OCI-LY7 (cell line): Measurements from ENCODE around the gene HYCC2. TPM values are rescaled to one million over a fixed set of nuclear protein-coding genes. Genes with fewer than 3 reads are reported as not detected.

Experiments used
- BruUV-seq: library from RNA; stranded (reverse); fragments of 400-500 nt; replicated peaks from 2 replicates; lab custom pipeline; 2021; lab: Mats Ljungman, UMichigan
- CTCF ChIA-PET: fragments of 300-600 bp; sonication (Branson Sonifier 250); formaldehyde crosslinking; loops from one replicate; lab custom pipeline; 2022; ENCODE audit warnings: antibody characterized with exemption; ENCODE audit not compliant: unreplicated experiment; lab: Charles Lee
- POLR2A ChIA-PET: fragments of 300-600 bp; sonication (Branson Sonifier 250); formaldehyde crosslinking; loops from one replicate; lab custom pipeline; 2022; ENCODE audit warnings: antibody characterized with exemption; lab: Charles Lee
- DNase-seq: peaks from one replicate; pipeline ENCODE4 v3.0.0-alpha.2; 2015; ENCODE audit warnings: low spot score
- H2AFZ ChIP-seq: fragments of 200-600 bp; sonication (generic), shearing (Covaris generic); 2 replicates; pipeline ENCODE4 v1.6.1; 2014; ENCODE audit warnings: mild to moderate bottlenecking, antibody characterized with exemption, low read length, moderate library complexity
- H3K27ac ChIP-seq: fragments of 200-600 bp; sonication (generic); 2 replicates; pipeline ENCODE4 v1.5.1; 2014; ENCODE audit warnings: mixed run types, low read depth, mild to moderate bottlenecking, moderate library complexity, low read length, inconsistent platforms; ENCODE audit not compliant: poor library complexity, severe bottlenecking
- H3K36me3 ChIP-seq: fragments of 200-600 bp; sonication (generic); 2 replicates; pipeline ENCODE4 v1.6.1; 2014; ENCODE audit warnings: mild to moderate bottlenecking, antibody characterized with exemption, low read length, moderate library complexity, mixed read lengths; ENCODE audit not compliant: insufficient read depth
- H3K4me1 ChIP-seq: fragments of 200-600 bp; sonication (generic); 2 replicates; pipeline ENCODE4 v1.5.1; 2014; ENCODE audit warnings: mild to moderate bottlenecking, low read length; ENCODE audit not compliant: insufficient read depth, poor library complexity, severe bottlenecking
- H3K4me2 ChIP-seq: fragments of 200-600 bp; sonication (generic); 2 replicates; pipeline ENCODE4 v1.6.1; 2014; ENCODE audit warnings: mild to moderate bottlenecking, low read length
- H3K4me3 ChIP-seq: fragments of 200-600 bp; sonication (generic); 2 replicates; pipeline ENCODE4 v1.5.1; 2014; ENCODE audit warnings: mild to moderate bottlenecking, low read depth, low read length; ENCODE audit not compliant: poor library complexity, severe bottlenecking
- H3K79me2 ChIP-seq: fragments of 200-600 bp; sonication (generic); 2 replicates; pipeline ENCODE4 v1.6.1; 2016; ENCODE audit warnings: low read depth, mild to moderate bottlenecking, low read length, moderate library complexity, mixed read lengths; ENCODE audit not compliant: insufficient read depth
- H3K9me2 ChIP-seq: fragments of 200-600 bp; sonication (generic); 2 replicates; pipeline ENCODE4 v1.6.1; 2016; ENCODE audit warnings: mild to moderate bottlenecking, low read length, mixed read lengths; ENCODE audit not compliant: insufficient read depth
- H3K9me3 ChIP-seq: fragments of 200-600 bp; sonication (generic); 2 replicates; pipeline ENCODE4 v1.6.1; 2014; ENCODE audit warnings: mild to moderate bottlenecking, mixed run types, low read length, mixed read lengths
- H4K20me1 ChIP-seq: fragments of 200-600 bp; sonication (generic); 2 replicates; pipeline ENCODE4 v1.6.1; 2014; ENCODE audit warnings: mild to moderate bottlenecking, antibody characterized with exemption, low read length, moderate library complexity, mixed read lengths; ENCODE audit not compliant: insufficient read depth
- CTCF ChIP-seq: fragments of 200-600 bp; sonication (generic); conservative IDR thresholded peaks from 2 replicates; pipeline ENCODE4 v1.5.1; 2014; ENCODE audit warnings: mild to moderate bottlenecking, antibody characterized with exemption, low read length, moderate library complexity, mixed read lengths
- EZH2phosphoT487 ChIP-seq: fragments of 200-600 bp; sonication (generic); IDR thresholded peaks from 2 replicates; pipeline ENCODE4 v1.6.1; 2018; ENCODE audit warnings: low read depth, borderline replicate concordance, mild to moderate bottlenecking, mixed run types, antibody characterized with exemption, low read length, moderate library complexity, mixed read lengths
- intact Hi-C: fragments of 100-400 bp; cut with micrococcal nuclease; formaldehyde crosslinking; loops from one replicate; pipeline ENCODE4 v1.10.0; 2022; ENCODE audit not compliant: unreplicated experiment
- total RNA-seq, 2 experiments: library from RNA; depleted of rRNA in 1 of 2; stranded (reverse); fragments of >200 nt in 1 of 2; shearing (Covaris generic) in 1 of 2; gene quantifications; 2 replicates each; pipeline ENCODE4 v1.2.3, GENCODE V29; 2014 to 2022

The HYCC2 gene
- total RNA-seq, 2 experiments from 2014 or later, result 8.6 to 22.0 TPM

GRCh38 chr2:201110615-201111014, 39.1 kb upstream of the HYCC2 start:
- intact Hi-C loops, result no loop called here
- no peak for TF ChIP-seq CTCF
- TF ChIP-seq EZH2phosphoT487, result no peak
- Histone ChIP-seq H3K4me3 (no peak overlapping the region), H3K9me2 (no peaks in the 10 kb centered on the region), H3K4me1 (no peaks in the 10 kb centered on the region), H3K9me3 (peaks cover 7% of the 10 kb centered on the region; the same call in 1 of the 2 replicates), H2AFZ (no peak overlapping the region), H3K27ac (no peak overlapping the region), H4K20me1 (no peaks in the 10 kb centered on the region), H3K79me2 (no peaks in the 10 kb centered on the region), H3K36me3 (no peaks in the 10 kb centered on the region; the same call in 1 of the 2 replicates), H3K4me2 (no peak overlapping the region)
- BruUV-seq, result no TSS peak
- ChIA-PET POLR2A (interaction anchor here (0.7 kb wide), 1 partner anchor 65 kb away, joined by 3 read pairs; no protein-coding TSS in a partner anchor), CTCF (no interaction called here)
- no peak for DNase-seq

- Histone ChIP-seq H3K27ac (no peak overlapping the region), H4K20me1 (no peaks in the 10 kb centered on the region), H3K9me3 (no peaks in the 10 kb centered on the region), H3K4me2 (no peak overlapping the region), H3K9me2 (no peaks in the 10 kb centered on the region), H2AFZ (no peak overlapping the region), H3K4me3 (no peak overlapping the region), H3K36me3 (no peaks in the 10 kb centered on the region), H3K79me2 (no peaks in the 10 kb centered on the region), H3K4me1 (peaks cover 8% of the 10 kb centered on the region)
- POLR2A ChIA-PET, result interaction anchor here (0.5 to 0.9 kb wide), 3 partner anchors 9 to 1153 kb away, joined by 3 to 5 read pairs (median 3); no protein-coding TSS in a partner anchor
- intact Hi-C loops, result no loop called here
- BruUV-seq, result no TSS peak
- TF ChIP-seq EZH2phosphoT487, result no peak
- TF ChIP-seq CTCF, result no peak
- CTCF ChIA-PET, result no interaction called here
- DNase-seq, result no peak
Measured at GRCh38 chr2:201109186-201109585, 37.7 kb upstream of the HYCC2 start.

- Histone ChIP-seq H3K9me3 (no peaks in the 10 kb centered on the region), H3K4me3 (no peak overlapping the region), H3K4me1 (peaks cover 8% of the 10 kb centered on the region), H3K36me3 (no peaks in the 10 kb centered on the region), H3K27ac (no peak overlapping the region), H3K9me2 (no peaks in the 10 kb centered on the region), H3K4me2 (no peak overlapping the region), H4K20me1 (no peaks in the 10 kb centered on the region), H3K79me2 (no peaks in the 10 kb centered on the region), H2AFZ (no peak overlapping the region)
- intact Hi-C loops, result no loop called here
- TF ChIP-seq EZH2phosphoT487 (no peak), CTCF (no peak)
- no peak for DNase-seq
- ChIA-PET POLR2A (interaction anchor here (0.5 to 1.6 kb wide), 4 partner anchors 18 to 119 kb away, joined by 3 to 4 read pairs (median 4); no protein-coding TSS in a partner anchor), CTCF (no interaction called here)
- no TSS peak for BruUV-seq
Measured at GRCh38 chr2:201108341-201108740, 36.9 kb upstream of the HYCC2 start.
